A549 treated with dexamethasone at 1 μM for 4 hours (cell line): ENCODE results near the gene NEXMIF. TPM values are rescaled to one million over a fixed set of nuclear protein-coding genes. Genes with fewer than 3 reads are reported as not detected.

Source experiments
- total RNA-seq: library from RNA; stranded (reverse); fragments of 200-300 nt; extraction: Qiagen RNA extraction; gene quantifications from 5 replicates; pipeline ENCODE4 v1.2.3, GENCODE V29; 2022

NEXMIF gene
- total RNA-seq, result 0.01 TPM in 2 of 5 replicates, not detected in the others

GRCh38 chrX:74925225-74926088 lies at the start of gene NEXMIF:
Gene NEXMIF (minus strand): TSS chrX:74925452.

Other genes starting within 250 kb of the NEXMIF start
- gene ABCB7, start 230.8 kb upstream of the NEXMIF start, total RNA-seq, result 15.4 to 17.7 TPM (median 16.0 TPM) in 5 replicates